B cell (primary cell): Measurements from ENCODE around the gene LAT.

Experiments
- CTCF ChIP-seq: fragments of 200-600 bp; IDR thresholded peaks from one replicate; pipeline ENCODE4 v1.8.0; 2022; ENCODE audit warnings: antibody characterized with exemption, mild to moderate bottlenecking
- EZH2 ChIP-seq: IDR thresholded peaks from 2 replicates; pipeline ENCODE4 v1.6.1; 2012; ENCODE audit warnings: borderline replicate concordance, low read depth, mild to moderate bottlenecking, moderate library complexity, low read length; ENCODE audit not compliant: insufficient read depth, poor library complexity, severe bottlenecking

- TF ChIP-seq CTCF (no peak), EZH2 (no peak)
These were observed 6.8 kb downstream of the LAT start for GRCh38 chr16:28991687-28992086.
